ENCODE results near the gene GOLT1B.
"Not testable (repeated sequence)": the region's sequence is repeated elsewhere in the genome, so short reads cannot be mapped to it uniquely, and the experiment has no call there.

The GOLT1B gene

GRCh38 chr12:21501258-21502163, at the start of gene GOLT1B, which contains the start of gene RECQL:
Gene GOLT1B, plus strand, starts transcription at chr12:21501789. Its CDS starts 135 bp downstream, at chr12:21501924.
Gene RECQL, minus strand, starts transcription at chr12:21501635. Its CDS starts 2,065 bp downstream, at chr12:21499570.
- DNase-seq (ENCODE audit: low read depth): peak; percentile 71

GRCh38 chr12:21453312-21453852, 48.2 kb upstream of the GOLT1B start:
- DNase-seq (ENCODE audit: low read depth): no peak

- DNase-seq (ENCODE audit: low read depth): no peak
These were observed 45.3 kb upstream of the GOLT1B start for GRCh38 chr12:21456291-21456780.

- DNase-seq (ENCODE audit: low read depth): no peak
These were observed 42.1 kb upstream of the GOLT1B start for GRCh38 chr12:21459474-21459873.

GRCh38 chr12:21467334-21467733, 34.3 kb upstream of the GOLT1B start:
- DNase-seq (ENCODE audit: low read depth): not testable (repeated sequence)

- no peak for DNase-seq (ENCODE audit: low read depth)
These were observed 30.3 kb upstream of the GOLT1B start for GRCh38 chr12:21471294-21471693.

GRCh38 chr12:21472197-21472823, 29.3 kb upstream of the GOLT1B start:
- DNase-seq (ENCODE audit: low read depth): no peak

GRCh38 chr12:21475552-21475951, 26.0 kb upstream of the GOLT1B start:
- DNase-seq (ENCODE audit: low read depth): no peak

- no peak for DNase-seq (ENCODE audit: low read depth)
These were observed 24.6 kb upstream of the GOLT1B start for GRCh38 chr12:21476949-21477348.

- DNase-seq (ENCODE audit: low read depth): no peak
These were observed 22.7 kb upstream of the GOLT1B start for GRCh38 chr12:21478756-21479455.

GRCh38 chr12:21483531-21483930, 18.1 kb upstream of the GOLT1B start:
- no peak for DNase-seq (ENCODE audit: low read depth)

GRCh38 chr12:21485998-21486397, 15.6 kb upstream of the GOLT1B start:
- no peak for DNase-seq (ENCODE audit: low read depth)

- no peak for DNase-seq (ENCODE audit: low read depth)
These were observed 1.8 kb upstream of the GOLT1B start for GRCh38 chr12:21499765-21500164.

GRCh38 chr12:21500786-21501257, 767 bp upstream of the GOLT1B start:
- DNase-seq (ENCODE audit: low read depth): no peak

- peak; percentile 9 for DNase-seq (ENCODE audit: low read depth)
These were observed 541 bp downstream of the GOLT1B start for GRCh38 chr12:21502164-21502496.

GRCh38 chr12:21502872-21503271, 1.3 kb downstream of the GOLT1B start:
- no peak for DNase-seq (ENCODE audit: low read depth)

GRCh38 chr12:21505888-21506287, 4.3 kb downstream of the GOLT1B start:
- DNase-seq (ENCODE audit: low read depth): no peak

- no peak for DNase-seq (ENCODE audit: low read depth)
These were observed 6.3 kb downstream of the GOLT1B start for GRCh38 chr12:21507849-21508248.

GRCh38 chr12:21509768-21510167, 8.2 kb downstream of the GOLT1B start:
- no peak for DNase-seq (ENCODE audit: low read depth)

GRCh38 chr12:21516281-21516680, 14.7 kb downstream of the GOLT1B start:
- DNase-seq (ENCODE audit: low read depth): no peak

GRCh38 chr12:21518451-21518850, 16.9 kb downstream of the GOLT1B start:
- DNase-seq (ENCODE audit: low read depth): no peak

- DNase-seq (ENCODE audit: low read depth): no peak
These were observed 20.0 kb downstream of the GOLT1B start for GRCh38 chr12:21521541-21521940.

Measured in activated T-cell treated with anti-CD3 and anti-CD28 coated beads for 1 hour (primary cell).